Right forelimb (tissue), 1 donor: ENCODE results near the gene DNMT3L.
"Not testable (repeated sequence)": the region's sequence is repeated elsewhere in the genome, so short reads cannot be mapped to it uniquely, and the experiment has no call there.

Experiments used
- DNase-seq: peaks from one replicate; pipeline ENCODE4 v3.0.0-alpha.2; 2018

Gene DNMT3L

GRCh38 chr21:44261675-44262295 lies at the start of gene DNMT3L:
Gene DNMT3L, minus strand, starts transcription at chr21:44261897. Its CDS starts 638 bp downstream, at chr21:44261259.
- no peak for DNase-seq

DNA sequence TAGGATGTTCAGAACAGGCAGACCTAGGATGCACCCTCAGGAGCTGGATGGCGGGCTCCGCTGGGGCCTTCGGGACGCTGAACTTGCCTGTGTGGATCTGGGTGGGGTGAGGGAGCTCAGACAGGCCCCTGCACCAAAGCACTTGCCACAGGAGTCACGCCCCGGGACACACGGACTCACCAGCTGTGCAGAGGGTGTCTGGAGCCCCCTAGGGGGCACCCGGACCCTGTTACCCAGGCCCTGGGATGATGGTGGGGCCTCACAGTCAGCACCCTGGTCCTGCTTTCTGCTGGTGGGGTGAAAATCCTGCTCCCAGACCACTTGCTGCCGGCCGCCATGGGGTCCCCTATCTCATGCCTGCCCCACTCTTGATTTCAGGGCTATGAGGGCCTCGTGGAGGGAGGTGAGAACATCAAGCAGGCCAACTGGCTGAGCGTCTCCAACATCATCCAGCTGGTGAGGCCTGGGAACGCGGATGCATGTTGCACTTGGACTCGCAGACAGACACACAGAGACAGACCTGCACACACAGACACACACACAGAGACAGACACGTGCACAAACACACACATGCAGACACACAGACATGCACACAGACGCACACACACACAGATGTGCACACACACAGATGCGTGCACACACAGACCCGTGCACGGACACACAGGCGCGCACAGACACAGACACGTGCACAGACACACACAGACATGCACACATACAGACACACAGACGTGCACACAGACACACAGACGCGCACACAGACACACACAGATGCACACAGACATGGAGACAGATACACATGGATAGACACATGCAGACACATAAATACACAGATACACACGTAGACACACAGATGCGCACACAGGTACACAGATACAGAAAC lies 49.2 kb upstream of the DNMT3L start:
- no peak for DNase-seq

DNA sequence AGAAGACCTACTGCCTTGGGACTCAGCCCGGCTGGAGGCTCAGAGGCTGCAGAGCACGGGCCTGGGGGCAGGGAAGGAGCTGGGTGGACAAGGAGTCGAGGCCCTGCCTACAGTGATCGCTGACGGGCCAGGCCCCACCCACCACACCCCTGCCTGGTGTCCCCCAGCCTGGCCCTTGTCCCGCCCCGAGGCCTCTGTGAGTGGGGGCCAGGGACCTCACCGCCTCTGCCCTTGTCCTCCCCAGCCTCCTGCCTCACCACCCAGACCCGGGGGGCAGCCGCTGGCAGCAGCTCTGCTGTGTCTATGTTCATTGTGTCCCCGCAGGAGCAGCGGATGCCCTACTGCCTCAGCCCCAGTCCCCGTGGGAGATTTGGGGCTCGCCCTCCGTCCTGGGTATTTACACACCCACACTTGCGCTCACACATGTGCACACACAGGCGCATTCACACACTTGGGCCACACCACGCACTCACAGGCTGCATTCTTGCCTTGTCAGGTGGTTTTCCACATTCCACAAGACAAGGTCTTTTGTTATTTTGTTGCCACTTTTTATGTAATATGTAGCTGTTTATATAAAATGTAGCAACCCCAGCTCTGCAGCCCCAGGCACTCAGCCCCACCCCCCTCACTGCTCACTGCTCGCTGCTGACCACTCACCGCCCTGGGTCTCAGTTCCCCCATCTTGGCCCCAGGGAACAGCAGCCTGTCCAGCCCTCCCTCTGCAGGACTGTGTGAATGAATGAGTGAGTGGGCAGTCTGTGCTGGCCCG lies 45.4 kb upstream of the DNMT3L start:
- DNase-seq, result no peak

DNA sequence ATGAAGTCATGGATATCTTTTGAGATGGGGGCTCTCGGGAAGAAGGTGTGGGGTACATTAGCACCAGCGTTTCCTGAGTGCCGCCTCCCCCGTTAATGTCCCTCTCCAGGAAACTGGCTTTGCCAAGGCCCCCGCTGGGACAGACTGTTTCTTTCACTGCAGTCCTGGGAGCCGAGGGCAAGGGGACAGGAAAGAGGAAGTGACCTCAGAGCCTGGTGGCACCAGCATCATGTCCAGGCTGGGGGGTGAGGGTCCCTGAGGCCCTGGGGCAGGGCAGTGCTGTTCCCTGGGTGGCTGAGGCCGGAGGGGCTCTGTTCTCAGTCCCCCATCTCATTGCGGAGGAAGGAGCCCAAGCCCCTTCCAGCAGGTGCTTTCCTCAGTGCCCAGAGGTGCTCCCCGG lies 44.0 kb upstream of the DNMT3L start:
- DNase-seq, result no peak

DNA sequence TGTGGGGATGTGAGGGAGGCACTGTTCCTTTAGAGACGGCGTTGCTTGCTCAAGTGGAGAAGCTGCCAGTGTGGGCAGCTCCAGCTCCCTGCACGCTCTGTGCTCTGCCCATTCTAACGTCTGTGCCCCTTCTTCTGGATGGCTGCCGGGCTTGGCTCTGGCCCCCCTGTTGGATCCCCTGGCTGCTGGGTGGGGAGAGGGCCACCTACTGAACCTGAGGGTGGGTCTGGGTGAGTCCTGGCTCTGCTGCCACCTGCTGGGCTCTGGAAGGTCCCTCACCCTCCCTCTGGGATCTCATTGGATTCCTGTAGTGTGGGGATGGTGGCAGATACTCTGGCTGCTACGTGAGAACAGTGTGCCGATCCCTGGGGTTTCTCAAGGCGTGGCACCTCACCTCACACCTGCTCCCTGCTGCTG lies 43.2 kb upstream of the DNMT3L start:
- no peak for DNase-seq

- no peak for DNase-seq
These were observed 42.4 kb upstream of the DNMT3L start for GRCh38 chr21:44304011-44304616.

GRCh38 chr21:44303490-44303981 lies 41.8 kb upstream of the DNMT3L start:
- DNase-seq, result no peak

GRCh38 chr21:44302573-44303401 lies 41.1 kb upstream of the DNMT3L start:
- not testable (repeated sequence) for DNase-seq

- no peak for DNase-seq
These were observed 40.3 kb upstream of the DNMT3L start for GRCh38 chr21:44301961-44302406.

- DNase-seq, result no peak
These were observed 39.4 kb upstream of the DNMT3L start for GRCh38 chr21:44301141-44301540.

GRCh38 chr21:44300262-44300959 lies 38.7 kb upstream of the DNMT3L start:
- peak; percentile 79 for DNase-seq

DNA sequence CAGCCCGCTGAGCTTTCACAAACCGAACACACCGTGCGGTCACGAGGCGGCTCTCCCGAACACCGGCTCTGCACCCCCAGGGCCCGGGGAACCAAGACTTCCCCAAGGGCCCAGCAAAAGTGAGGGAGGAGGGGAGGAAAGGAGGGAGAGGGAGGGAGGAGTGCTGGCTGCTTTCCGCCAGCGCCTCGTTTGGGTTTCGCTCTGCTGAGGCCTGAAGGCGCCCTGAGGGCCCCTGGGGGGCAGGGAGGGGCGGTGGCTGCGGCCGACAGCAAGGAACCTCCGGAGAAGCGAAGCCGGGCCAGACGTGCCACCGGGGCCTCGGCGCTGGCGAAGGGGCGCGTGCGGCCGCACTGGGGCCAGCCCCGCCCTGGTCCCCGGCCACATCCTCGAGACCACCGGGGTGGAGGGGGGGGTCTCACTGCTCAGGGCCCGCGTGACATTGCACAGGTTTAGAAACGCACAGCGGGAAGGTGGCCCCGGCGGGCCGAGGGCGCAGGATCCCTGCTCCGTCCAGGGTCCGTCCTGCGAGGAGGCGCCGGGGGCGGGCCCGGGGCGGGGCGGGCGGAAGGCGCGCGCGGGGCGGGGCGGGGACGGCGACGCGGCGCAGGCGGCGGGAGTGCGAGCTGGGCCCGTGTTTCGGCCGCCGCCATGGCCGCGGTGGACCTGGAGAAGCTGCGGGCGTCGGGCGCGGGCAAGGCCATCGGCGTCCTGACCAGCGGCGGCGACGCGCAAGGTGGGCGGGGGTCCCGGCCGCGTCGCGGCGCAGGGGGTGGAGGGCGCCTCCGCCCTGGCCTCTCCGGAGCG lies 38.0 kb upstream of the DNMT3L start, which contains the start of gene PFKL:
Gene PFKL (plus strand): TSS at position 596 of the 804 bp plus-strand sequence. CDS start 53 bp downstream, at position 649.
- DNase-seq, result peak; percentile 82

DNA sequence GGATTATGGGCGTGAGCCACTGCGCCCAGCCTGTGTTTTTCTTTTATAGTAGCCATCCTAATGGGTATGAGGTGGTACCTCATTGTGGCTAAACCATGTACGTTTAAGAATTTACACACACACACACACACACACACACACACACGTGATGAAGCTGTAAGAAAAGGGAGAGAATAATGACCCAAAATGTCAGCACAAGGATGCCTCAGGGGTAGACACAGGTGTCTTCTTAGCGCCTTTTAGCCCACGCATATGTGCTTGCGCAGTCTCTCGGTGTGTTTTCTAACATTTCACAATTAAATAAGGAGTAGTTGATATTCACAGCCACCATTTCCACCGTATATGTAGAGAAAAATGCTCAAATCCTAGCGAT lies 37.4 kb upstream of the DNMT3L start:
- no peak for DNase-seq

DNA sequence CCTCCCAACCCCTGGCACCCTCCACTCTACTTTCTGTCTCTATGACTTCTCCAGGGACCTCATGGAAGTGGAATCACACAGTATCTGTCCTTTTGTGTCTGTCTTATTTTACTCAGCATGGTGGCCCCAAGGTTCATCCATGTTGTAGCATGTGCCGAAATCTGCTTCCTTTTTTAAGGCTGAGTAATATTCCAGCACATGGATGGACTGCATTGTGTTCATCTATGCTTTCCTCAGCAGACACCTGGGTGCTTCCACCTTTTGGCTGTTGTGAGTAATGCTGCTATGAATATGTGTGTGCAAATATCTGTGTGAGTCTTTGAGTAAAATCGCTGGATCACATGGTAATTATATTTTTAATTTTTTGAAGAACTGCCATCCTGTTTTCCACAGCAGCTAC lies 36.6 kb upstream of the DNMT3L start:
- no peak for DNase-seq

DNA sequence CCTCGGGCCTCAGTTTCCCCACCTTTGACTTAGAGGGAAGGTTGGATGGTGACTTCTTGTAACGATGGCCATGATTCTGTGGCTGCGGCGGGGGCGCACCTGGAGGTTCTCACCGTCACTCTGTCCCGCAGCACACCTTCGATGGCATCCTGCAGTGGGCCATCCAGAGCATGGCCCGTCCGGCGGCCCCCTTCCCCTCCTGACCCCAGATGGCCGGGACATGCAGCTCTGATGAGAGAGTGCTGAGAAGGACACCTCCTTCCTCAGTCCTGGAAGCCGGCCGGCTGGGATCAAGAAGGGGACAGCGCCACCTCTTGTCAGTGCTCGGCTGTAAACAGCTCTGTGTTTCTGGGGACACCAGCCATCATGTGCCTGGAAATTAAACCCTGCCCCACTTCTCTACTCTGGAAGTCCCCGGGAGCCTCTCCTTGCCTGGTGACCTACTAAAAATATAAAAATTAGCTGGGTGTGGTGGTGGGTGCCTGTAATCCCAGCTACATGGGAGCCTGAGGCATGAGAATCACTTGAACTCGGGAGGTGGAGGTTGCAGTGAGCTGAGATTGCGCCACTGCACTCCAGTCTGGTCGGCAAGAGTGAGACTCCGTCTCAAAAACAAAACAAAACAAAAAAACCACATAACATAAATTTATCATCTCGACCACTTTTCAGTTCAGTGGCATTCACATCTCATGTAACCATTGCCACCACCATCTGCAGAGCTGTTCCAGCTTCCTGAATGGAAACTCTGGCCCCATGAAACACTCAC lies 36.0 kb upstream of the DNMT3L start:
- peak; percentile 89 for DNase-seq

DNA sequence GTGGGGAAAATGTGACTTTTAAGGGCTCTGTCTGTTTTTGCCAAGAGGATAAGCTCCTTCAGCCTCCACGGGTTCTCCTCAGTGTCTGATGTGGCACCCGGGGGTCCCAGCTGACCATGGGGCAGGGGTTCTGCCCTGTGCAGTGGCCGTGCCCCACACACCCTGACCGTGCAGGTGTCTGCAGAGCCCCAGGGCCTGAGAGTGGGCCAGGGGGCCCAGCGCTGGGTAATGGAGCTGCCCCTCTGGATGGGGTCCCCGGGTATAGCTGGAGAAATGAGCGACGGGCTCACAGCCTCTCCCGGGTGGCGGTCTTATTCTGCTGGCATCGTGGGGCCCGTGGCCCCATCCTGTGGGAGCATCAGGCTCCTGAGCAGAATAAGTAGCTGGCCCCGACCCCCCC lies 35.2 kb upstream of the DNMT3L start:
- no peak for DNase-seq

DNA sequence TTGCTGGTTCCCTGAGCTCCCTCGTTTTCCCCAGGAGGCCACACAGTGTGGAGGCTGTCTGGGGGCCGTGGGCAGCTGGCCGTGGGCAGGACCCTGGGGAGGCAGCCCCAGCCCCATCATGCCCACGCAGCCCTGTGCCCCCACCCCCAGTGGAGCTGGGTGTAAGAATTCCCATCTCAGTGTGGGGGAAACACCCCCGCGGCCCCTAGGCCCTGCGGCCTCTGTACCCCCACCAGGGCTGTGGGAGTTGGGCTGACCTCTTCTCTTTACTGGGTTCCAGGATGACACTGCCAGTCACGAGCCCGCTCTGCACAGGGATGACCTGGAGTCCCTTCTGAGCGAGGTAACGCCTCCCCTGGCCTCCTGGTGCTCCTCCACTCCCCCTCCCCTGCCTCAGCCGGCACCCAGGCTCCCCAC lies 34.4 kb upstream of the DNMT3L start:
- DNase-seq, result no peak

GRCh38 chr21:44295646-44296045 lies 33.9 kb upstream of the DNMT3L start:
- no peak for DNase-seq

GRCh38 chr21:44295163-44295573 lies 33.5 kb upstream of the DNMT3L start:
- DNase-seq, result no peak
